ENCODE results near the gene RGL3.
"Not testable (repeated sequence)": the region's sequence is repeated elsewhere in the genome, so short reads cannot be mapped to it uniquely, and the experiment has no call there.

Gene RGL3, protein sequence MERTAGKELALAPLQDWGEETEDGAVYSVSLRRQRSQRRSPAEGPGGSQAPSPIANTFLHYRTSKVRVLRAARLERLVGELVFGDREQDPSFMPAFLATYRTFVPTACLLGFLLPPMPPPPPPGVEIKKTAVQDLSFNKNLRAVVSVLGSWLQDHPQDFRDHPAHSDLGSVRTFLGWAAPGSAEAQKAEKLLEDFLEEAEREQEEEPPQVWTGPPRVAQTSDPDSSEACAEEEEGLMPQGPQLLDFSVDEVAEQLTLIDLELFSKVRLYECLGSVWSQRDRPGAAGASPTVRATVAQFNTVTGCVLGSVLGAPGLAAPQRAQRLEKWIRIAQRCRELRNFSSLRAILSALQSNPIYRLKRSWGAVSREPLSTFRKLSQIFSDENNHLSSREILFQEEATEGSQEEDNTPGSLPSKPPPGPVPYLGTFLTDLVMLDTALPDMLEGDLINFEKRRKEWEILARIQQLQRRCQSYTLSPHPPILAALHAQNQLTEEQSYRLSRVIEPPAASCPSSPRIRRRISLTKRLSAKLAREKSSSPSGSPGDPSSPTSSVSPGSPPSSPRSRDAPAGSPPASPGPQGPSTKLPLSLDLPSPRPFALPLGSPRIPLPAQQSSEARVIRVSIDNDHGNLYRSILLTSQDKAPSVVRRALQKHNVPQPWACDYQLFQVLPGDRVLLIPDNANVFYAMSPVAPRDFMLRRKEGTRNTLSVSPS

DNA sequence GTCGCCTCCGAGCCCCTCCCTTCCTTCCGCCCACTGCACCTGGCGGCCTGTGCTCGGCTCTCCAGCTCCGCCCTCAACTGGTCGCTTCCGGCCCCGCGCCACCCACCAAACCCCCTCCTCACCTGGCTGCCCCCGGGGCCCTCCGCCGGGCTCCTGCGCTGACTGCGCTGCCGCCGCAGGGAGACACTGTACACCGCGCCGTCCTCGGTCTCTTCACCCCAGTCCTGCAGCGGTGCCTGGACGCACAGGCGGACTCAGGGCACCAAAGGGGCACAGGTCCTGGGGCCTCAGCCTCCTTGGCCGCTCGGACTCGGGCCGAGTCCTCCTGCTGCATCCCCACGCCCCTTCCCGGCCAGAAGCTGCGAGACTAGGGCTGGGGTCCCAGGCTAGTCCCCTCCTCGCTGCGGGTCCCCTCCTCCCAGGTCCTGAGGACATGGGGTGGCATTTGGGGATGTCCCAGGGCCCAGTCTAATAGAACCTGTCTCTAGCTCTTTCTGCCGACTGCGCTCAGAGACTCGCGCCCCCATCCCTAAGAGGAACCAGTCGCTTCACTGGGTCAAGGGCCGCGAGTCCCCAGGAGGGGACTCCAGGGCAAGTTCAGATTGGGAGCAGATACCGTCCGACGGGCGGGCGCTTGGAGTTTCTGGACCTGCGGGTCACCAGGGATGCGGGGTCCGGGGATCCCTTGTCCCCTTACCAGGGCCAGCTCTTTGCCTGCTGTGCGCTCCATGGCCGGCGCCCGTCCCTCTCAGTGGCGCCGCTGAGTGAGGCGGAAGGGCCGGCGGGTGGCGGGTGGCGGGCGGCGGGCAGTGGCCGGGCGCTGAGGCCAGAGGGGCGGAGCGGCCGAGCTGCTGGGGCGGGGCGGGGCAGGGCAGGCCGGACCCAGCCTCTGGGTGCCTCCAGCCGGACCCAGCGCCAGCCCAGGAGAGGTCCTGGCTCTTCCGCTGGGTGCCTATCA lies at the start of gene RGL3:
Gene RGL3, minus strand, starts transcription at position 766 of the 958 bp plus-strand sequence. Its CDS starts 36 bp downstream, at position 730.
- DNase-seq (ENCODE audit: low read depth) = no peak
- no peak within 1 kb of the TSS for H3K4me3 ChIP-seq (ENCODE audit: low read depth, low read length)
- in situ Hi-C loops (cut with HindIII; ENCODE audit: low sequenced_read_pairs) = no loop called here
- TF ChIP-seq, protein P1, sequence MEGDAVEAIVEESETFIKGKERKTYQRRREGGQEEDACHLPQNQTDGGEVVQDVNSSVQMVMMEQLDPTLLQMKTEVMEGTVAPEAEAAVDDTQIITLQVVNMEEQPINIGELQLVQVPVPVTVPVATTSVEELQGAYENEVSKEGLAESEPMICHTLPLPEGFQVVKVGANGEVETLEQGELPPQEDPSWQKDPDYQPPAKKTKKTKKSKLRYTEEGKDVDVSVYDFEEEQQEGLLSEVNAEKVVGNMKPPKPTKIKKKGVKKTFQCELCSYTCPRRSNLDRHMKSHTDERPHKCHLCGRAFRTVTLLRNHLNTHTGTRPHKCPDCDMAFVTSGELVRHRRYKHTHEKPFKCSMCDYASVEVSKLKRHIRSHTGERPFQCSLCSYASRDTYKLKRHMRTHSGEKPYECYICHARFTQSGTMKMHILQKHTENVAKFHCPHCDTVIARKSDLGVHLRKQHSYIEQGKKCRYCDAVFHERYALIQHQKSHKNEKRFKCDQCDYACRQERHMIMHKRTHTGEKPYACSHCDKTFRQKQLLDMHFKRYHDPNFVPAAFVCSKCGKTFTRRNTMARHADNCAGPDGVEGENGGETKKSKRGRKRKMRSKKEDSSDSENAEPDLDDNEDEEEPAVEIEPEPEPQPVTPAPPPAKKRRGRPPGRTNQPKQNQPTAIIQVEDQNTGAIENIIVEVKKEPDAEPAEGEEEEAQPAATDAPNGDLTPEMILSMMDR (IDR thresholded peaks at IDR 0.05; ENCODE audit: low read depth, low read length, missing control alignments) = no peak

DNA sequence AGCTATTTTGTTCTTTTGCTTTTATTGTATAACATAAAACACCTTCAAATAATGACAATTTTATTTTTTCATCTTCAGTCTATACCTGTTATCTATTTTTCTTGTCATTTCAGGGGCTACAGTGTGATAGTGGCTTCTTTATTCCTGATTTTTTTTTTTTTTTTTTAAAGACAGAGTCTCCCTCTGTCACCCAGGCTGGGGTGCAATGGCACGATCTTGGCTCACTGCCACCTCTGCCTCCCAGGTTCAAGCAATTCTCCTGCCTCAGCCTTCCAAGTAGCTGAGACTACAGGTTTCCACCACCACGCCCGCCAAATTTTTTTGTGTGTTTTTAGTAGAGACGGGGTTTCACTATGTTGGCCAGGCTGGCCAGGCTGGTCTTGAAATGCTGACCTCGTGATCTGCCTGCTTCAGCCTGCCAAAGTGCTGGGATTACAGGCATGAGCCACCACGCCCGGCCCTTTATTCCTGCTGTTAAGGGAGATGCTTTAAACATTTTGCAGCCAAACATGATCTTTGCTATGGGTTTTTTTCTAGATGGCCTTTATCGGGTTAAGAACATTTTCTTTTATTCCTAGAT lies 49.2 kb upstream of the RGL3 start:
- H3K4me3 ChIP-seq (ENCODE audit: low read depth, low read length); in situ Hi-C loops (cut with HindIII; ENCODE audit: low sequenced_read_pairs); DNase-seq (ENCODE audit: low read depth): not testable (repeated sequence)

- no peak overlapping the region for H3K4me3 ChIP-seq (ENCODE audit: low read depth, low read length)
- TF ChIP-seq, protein P1 (IDR thresholded peaks at IDR 0.05; ENCODE audit: low read depth, low read length, missing control alignments) = no peak
- DNase-seq (ENCODE audit: low read depth) = no peak
- in situ Hi-C loops (cut with HindIII; ENCODE audit: low sequenced_read_pairs) = no loop called here
Measured at GRCh38 chr19:11465600-11465999, 46.5 kb upstream of the RGL3 start.

- H3K4me3 ChIP-seq (ENCODE audit: low read depth, low read length) = no peak overlapping the region
- no peak for DNase-seq (ENCODE audit: low read depth)
- in situ Hi-C loops (cut with HindIII; ENCODE audit: low sequenced_read_pairs) = no loop called here
- TF ChIP-seq, protein P1 (IDR thresholded peaks at IDR 0.05; ENCODE audit: low read depth, low read length, missing control alignments) = no peak
Measured at GRCh38 chr19:11464333-11465265, 45.5 kb upstream of the RGL3 start.

GRCh38 chr19:11463391-11463790 lies 44.3 kb upstream of the RGL3 start:
- no peak overlapping the region for H3K4me3 ChIP-seq (ENCODE audit: low read depth, low read length)
- DNase-seq (ENCODE audit: low read depth) = no peak
- TF ChIP-seq, protein P1 (IDR thresholded peaks at IDR 0.05; ENCODE audit: low read depth, low read length, missing control alignments) = no peak
- in situ Hi-C loops (cut with HindIII; ENCODE audit: low sequenced_read_pairs) = no loop called here

DNA sequence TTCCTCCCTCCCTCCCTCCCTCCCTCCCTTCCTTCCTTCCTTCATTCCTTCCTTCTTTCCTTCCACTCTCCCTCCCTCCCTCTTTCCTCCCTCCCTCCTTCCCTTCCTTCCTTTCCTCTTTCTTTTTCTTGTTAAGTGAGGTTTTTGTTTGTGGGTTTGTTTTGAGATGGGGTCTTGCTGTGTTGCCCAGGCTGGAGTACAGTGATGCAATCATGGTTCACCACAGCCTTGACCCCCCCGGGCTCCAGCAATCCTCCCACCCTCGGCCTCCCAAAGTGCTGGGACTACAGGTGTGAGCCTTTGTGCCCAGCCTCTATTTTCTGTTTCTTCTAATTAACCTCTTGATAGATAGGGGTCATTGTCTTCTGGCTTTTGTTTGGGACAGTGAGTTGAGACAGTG lies 42.3 kb upstream of the RGL3 start:
- no peak for DNase-seq (ENCODE audit: low read depth)
- TF ChIP-seq, protein P1 (IDR thresholded peaks at IDR 0.05; ENCODE audit: low read depth, low read length, missing control alignments) = no peak
- no peak overlapping the region for H3K4me3 ChIP-seq (ENCODE audit: low read depth, low read length)
- in situ Hi-C loops (cut with HindIII; ENCODE audit: low sequenced_read_pairs) = no loop called here
